Cardiac fibroblast (primary cell): Measurements from ENCODE around the gene ACD.

Experiments
- DNase-seq, 2 donors: peaks; one replicate each; pipeline versions ENCODE4 v3.0.0 to v3.0.0-alpha.2; 2010; ENCODE audit warnings: low read depth in 2 of 2
- H3K4me3 ChIP-seq, 2 donors: replicated peaks in 1 of 2; 1 replicate in 1 of 2; 2 replicates in 1 of 2; pipeline ENCODE4 v1.5.1; 2011; ENCODE audit warnings: low read depth in 2 of 2, low read length in 2 of 2, mild to moderate bottlenecking in 2 of 2, moderate library complexity in 1 of 2
- CTCF ChIP-seq: IDR thresholded peaks from one replicate; pipeline ENCODE4 v1.5.1; 2011; ENCODE audit warnings: low read depth, mild to moderate bottlenecking, low read length, inconsistent platforms

ACD gene

GRCh38 chr16:67685388-67686112 lies 25.5 kb upstream of the ACD start:
- no peak overlapping the region for H3K4me3 ChIP-seq
- DNase-seq = no peak
- TF ChIP-seq CTCF = no peak

- DNase-seq = no peak
- H3K4me3 ChIP-seq = no peak overlapping the region
- TF ChIP-seq CTCF = no peak
Observed at GRCh38 chr16:67683767-67684166, 23.7 kb upstream of the ACD start.

GRCh38 chr16:67679935-67680897 lies 20.2 kb upstream of the ACD start:
- DNase-seq = no peak
- TF ChIP-seq CTCF = no peak
- no peak overlapping the region for H3K4me3 ChIP-seq

- H3K4me3 ChIP-seq = no peak overlapping the region
- no peak for TF ChIP-seq CTCF
- DNase-seq = no peak
Observed at GRCh38 chr16:67678354-67679023, 18.4 kb upstream of the ACD start.

- H3K4me3 ChIP-seq = no peak overlapping the region
- TF ChIP-seq CTCF = no peak
- no peak for DNase-seq
Observed at GRCh38 chr16:67677712-67678111, 17.7 kb upstream of the ACD start.

GRCh38 chr16:67676939-67677338 lies 16.9 kb upstream of the ACD start:
- DNase-seq = no peak
- H3K4me3 ChIP-seq = no peak overlapping the region
- no peak for TF ChIP-seq CTCF
